Mesothelial cell of epicardium (in vitro differentiated cells): ENCODE results near the gene DMAP1. TPM values are rescaled to one million over a fixed set of nuclear protein-coding genes. Genes with fewer than 3 reads are reported as not detected.
A peak's percentile ranks its signal among the peaks of the same experiment; 100 is the strongest.

Source experiments
- DNase-seq, 2 experiments: peaks; one replicate each; pipeline ENCODE4 v3.0.0; 2021; ENCODE audit warnings: low spot score in 2 of 2; ENCODE audit not compliant: unreplicated experiment in 2 of 2
- H3K27ac Mint-ChIP-seq: 2 replicates; pipeline ENCODE4 v1.8.0; 2021; ENCODE audit warnings: mixed read lengths
- H3K27me3 Mint-ChIP-seq: 2 replicates; pipeline ENCODE4 v1.8.0; 2021; ENCODE audit warnings: low read depth, mixed read lengths
- H3K36me3 Mint-ChIP-seq: 2 replicates; pipeline ENCODE4 v1.8.0; 2021; ENCODE audit warnings: mixed read lengths
- H3K4me1 Mint-ChIP-seq: 2 replicates; pipeline ENCODE4 v1.8.0; 2021; ENCODE audit warnings: mixed read lengths
- H3K4me3 Mint-ChIP-seq: 2 replicates; pipeline ENCODE4 v1.8.0; 2021; ENCODE audit warnings: mild to moderate bottlenecking, moderate library complexity, mixed read lengths
- H3K9me3 Mint-ChIP-seq: 2 replicates; pipeline ENCODE4 v1.8.0; 2021; ENCODE audit warnings: mixed read lengths
- CTCF ChIP-seq: fragments of 200-600 bp; sonication (generic); IDR thresholded peaks from one replicate; pipeline ENCODE4 v1.5.0; 2021; ENCODE audit warnings: antibody characterized with exemption; ENCODE audit not compliant: unreplicated experiment
- total RNA-seq: library from RNA; stranded (reverse); gene quantifications from 3 replicates; pipeline ENCODE4 v1.2.1, GENCODE V29; 2021

The DMAP1 gene
- total RNA-seq, 1 donor from 2014 or later: 50.7 TPM

- H3K4me1 Mint-ChIP-seq: peaks cover 2% of the 10 kb centered on the region
- H3K36me3 Mint-ChIP-seq: peaks cover 16% of the 10 kb centered on the region
- no peak for DNase-seq
- no peaks in the 10 kb centered on the region for H3K9me3 Mint-ChIP-seq
- no peak overlapping the region for H3K4me3 Mint-ChIP-seq
- no peak for TF ChIP-seq CTCF
- H3K27me3 Mint-ChIP-seq: no peaks in the 10 kb centered on the region
- H3K27ac Mint-ChIP-seq: no peak overlapping the region
Measured at GRCh38 chr1:44219301-44219626, 6.0 kb downstream of the DMAP1 start.

- H3K4me1 Mint-ChIP-seq: no peaks in the 10 kb centered on the region
- no peak for TF ChIP-seq CTCF
- H3K27ac Mint-ChIP-seq: no peak overlapping the region
- no peak overlapping the region for H3K4me3 Mint-ChIP-seq
- H3K27me3 Mint-ChIP-seq: no peaks in the 10 kb centered on the region
- no peaks in the 10 kb centered on the region for H3K9me3 Mint-ChIP-seq
- peaks cover 15% of the 10 kb centered on the region for H3K36me3 Mint-ChIP-seq
- no peak for DNase-seq
Measured at GRCh38 chr1:44220001-44220751, 6.9 kb downstream of the DMAP1 start.

GRCh38 chr1:44220755-44221154, 7.5 kb downstream of the DMAP1 start:
- Mint-ChIP-seq H3K4me3 (no peak overlapping the region), H3K27me3 (no peaks in the 10 kb centered on the region), H3K27ac (no peak overlapping the region), H3K36me3 (peaks cover 17% of the 10 kb centered on the region), H3K9me3 (no peaks in the 10 kb centered on the region), H3K4me1 (no peaks in the 10 kb centered on the region)
- no peak for TF ChIP-seq CTCF
- DNase-seq: no peak

- Mint-ChIP-seq H3K9me3 (peaks cover 6% of the 10 kb centered on the region), H3K4me3 (no peak overlapping the region), H3K36me3 (peaks cover 22% of the 10 kb centered on the region), H3K27ac (peak overlapping the region; percentile 67), H3K27me3 (no peaks in the 10 kb centered on the region), H3K4me1 (no peaks in the 10 kb centered on the region)
- TF ChIP-seq CTCF: no peak
- DNase-seq: no peak
Measured at GRCh38 chr1:44221769-44222168, 8.5 kb downstream of the DMAP1 start.

- Mint-ChIP-seq H3K27me3 (no peaks in the 10 kb centered on the region), H3K27ac (no peak overlapping the region), H3K36me3 (peaks cover 26% of the 10 kb centered on the region), H3K9me3 (peaks cover 6% of the 10 kb centered on the region), H3K4me1 (no peaks in the 10 kb centered on the region), H3K4me3 (no peak overlapping the region)
- no peak for TF ChIP-seq CTCF
- DNase-seq: no peak
Measured at GRCh38 chr1:44222397-44223186, 9.3 kb downstream of the DMAP1 start.
